ENCODE data around the gene TLE6.

The TLE6 gene

DNA sequence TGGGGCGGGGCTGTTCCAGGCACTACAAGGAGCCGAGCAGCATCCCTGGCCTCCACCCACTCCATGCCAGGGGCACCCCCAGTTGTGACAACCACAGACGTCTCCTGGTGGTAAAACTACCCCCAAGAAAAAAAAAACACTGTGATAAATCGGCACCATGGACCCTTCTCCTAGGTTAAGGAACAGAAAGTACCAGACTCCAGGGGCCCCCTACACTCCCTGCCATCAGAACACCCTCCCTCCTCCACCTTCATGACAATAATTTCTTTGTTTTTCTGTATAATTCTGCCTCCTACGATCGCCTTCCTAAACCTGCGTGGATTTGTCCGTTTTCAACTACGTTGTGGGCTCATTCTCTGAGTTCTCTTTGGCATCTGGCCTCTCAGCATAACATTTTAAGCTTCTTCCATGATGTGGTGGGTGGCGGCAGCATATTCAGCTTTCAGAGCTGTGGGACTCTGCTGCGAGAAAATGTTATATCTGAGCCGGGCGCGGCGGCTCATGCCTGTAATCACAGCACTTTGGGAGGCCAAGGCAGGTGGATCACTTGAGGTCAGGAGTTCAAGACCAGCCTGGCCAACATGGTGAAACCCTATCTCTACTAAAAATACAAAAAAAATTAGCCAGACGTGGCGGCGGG, 43.1 kb downstream of the TLE6 start:
- Histone ChIP-seq H3K4me3 (ENCODE audit: low read length) (no peak overlapping the region), H3K9ac (ENCODE audit: low read depth, low read length) (no peak overlapping the region), H3K4me2 (ENCODE audit: low read length) (no peak overlapping the region), H3K36me3 (ENCODE audit: insufficient read depth, low read length) (no peaks in the 10 kb centered on the region), H3K4me1 (ENCODE audit: control insufficient read depth, insufficient read depth, low read length) (no peaks in the 10 kb centered on the region), H3K27me3 (ENCODE audit: control insufficient read depth, insufficient read depth, low read length) (peaks cover 9% of the 10 kb centered on the region), H3K9me3 (replicated peaks; ENCODE audit: low read length) (no peaks in the 10 kb centered on the region)

DNA sequence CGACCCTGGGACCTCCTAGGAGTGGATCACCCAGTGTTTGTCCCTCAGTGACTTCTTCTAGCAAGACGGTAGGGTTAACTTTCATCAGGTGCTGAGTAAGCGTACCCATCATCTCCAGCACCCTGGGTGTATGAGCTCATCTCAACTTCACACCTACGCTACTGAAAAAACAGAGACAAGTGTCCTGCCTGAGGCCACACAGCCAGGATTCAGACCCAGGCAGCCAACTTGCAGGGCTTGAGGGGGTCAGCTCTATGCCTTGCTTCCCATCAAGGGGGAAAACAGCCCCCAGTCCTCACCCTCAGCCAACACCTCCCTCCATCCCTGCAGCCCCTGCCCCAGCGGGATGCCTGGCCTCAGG, 47.1 kb downstream of the TLE6 start:
- Histone ChIP-seq H3K36me3 (ENCODE audit: insufficient read depth, low read length) (no peaks in the 10 kb centered on the region), H3K9ac (ENCODE audit: low read depth, low read length) (no peak overlapping the region), H3K4me3 (ENCODE audit: low read length) (no peak overlapping the region), H3K27me3 (ENCODE audit: control insufficient read depth, insufficient read depth, low read length) (peaks cover 34% of the 10 kb centered on the region), H3K9me3 (replicated peaks; ENCODE audit: low read length) (no peaks in the 10 kb centered on the region), H3K4me2 (ENCODE audit: low read length) (no peak overlapping the region), H3K4me1 (ENCODE audit: control insufficient read depth, insufficient read depth, low read length) (no peaks in the 10 kb centered on the region)

DNA sequence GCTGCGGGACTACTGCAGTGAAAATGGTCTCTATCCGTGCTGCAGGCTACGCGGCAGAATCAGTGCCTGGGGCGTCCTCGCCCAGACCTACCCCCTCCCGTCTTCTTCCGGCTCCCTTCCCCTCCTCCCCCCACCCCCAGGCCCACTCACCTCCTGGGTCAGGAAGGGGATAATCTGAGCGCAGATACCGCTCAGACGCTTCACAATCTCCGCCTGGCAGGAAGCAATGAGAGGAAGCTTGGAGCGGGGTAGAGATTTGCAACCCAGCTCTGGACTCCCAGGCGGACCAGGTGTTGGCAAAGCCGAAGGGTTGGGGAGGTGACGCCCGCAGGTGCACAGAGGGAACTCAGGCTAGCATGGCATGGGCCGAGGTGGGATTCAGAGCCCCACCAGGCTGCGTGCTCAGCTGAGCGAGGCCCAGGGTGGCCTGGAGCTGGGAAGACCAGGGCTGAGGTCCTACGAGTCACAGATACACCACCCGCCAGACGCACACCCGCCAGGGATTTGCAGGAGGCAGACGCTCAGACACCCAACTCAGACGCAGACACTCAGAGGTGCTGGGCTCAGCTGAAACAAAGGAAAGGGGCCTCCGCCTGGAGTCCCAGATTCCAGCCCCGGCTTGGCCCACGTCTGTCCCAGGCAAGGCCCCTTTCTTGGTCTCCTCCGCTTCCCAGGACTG, 47.6 kb downstream of the TLE6 start:
- Histone ChIP-seq H3K4me3 (ENCODE audit: low read length) (no peak overlapping the region), H3K36me3 (ENCODE audit: insufficient read depth, low read length) (no peaks in the 10 kb centered on the region), H3K4me2 (ENCODE audit: low read length) (no peak overlapping the region), H3K9me3 (replicated peaks; ENCODE audit: low read length) (no peaks in the 10 kb centered on the region), H3K4me1 (ENCODE audit: control insufficient read depth, insufficient read depth, low read length) (no peaks in the 10 kb centered on the region), H3K27me3 (ENCODE audit: control insufficient read depth, insufficient read depth, low read length) (peaks cover 39% of the 10 kb centered on the region), H3K9ac (ENCODE audit: low read depth, low read length) (no peak overlapping the region)

DNA sequence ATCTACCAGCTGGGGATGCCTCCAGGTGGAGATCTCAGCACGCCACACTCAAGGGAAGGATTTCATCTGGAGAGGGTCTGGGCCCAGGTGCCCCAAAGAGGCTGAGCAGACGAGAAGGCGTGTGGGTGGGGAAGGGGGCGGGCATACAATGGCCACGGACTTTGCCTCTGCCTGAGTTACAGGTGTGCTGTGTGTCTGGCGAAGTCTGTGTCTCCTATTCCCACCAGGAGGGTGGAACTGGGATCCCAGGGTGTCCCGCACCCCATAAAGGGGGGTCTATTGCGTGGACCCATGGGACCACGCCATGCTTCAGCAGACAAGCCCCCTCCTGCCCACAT, 48.2 kb downstream of the TLE6 start:
- Histone ChIP-seq H3K4me3 (ENCODE audit: low read length) (no peak overlapping the region), H3K9ac (ENCODE audit: low read depth, low read length) (no peak overlapping the region), H3K36me3 (ENCODE audit: insufficient read depth, low read length) (no peaks in the 10 kb centered on the region), H3K4me1 (ENCODE audit: control insufficient read depth, insufficient read depth, low read length) (no peaks in the 10 kb centered on the region), H3K9me3 (replicated peaks; ENCODE audit: low read length) (no peaks in the 10 kb centered on the region), H3K4me2 (ENCODE audit: low read length) (no peak overlapping the region), H3K27me3 (ENCODE audit: control insufficient read depth, insufficient read depth, low read length) (peaks cover 44% of the 10 kb centered on the region)

DNA sequence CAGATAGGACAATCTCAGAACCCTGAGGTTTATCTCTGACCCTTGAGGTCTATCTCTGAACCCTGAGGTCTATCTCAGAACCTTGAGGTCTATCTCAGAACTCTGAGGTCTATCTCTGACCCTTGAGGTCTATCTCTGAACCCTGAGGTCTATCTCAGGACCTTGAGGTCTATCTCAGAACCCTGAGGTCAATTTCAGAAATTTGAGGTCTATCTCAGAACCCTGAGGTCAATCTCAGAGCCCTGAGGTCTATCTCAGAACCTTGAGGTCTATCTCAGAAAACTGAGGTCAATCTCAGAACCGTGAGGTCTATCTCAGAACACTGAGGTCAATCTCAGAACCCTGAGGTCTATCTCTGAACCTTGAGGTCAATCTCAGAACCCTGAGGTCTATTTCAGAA, 49.4 kb downstream of the TLE6 start:
- Histone ChIP-seq H3K9me3 (replicated peaks; ENCODE audit: low read length) (no peaks in the 10 kb centered on the region), H3K27me3 (ENCODE audit: control insufficient read depth, insufficient read depth, low read length) (peaks cover 55% of the 10 kb centered on the region), H3K4me1 (ENCODE audit: control insufficient read depth, insufficient read depth, low read length) (no peaks in the 10 kb centered on the region), H3K9ac (ENCODE audit: low read depth, low read length) (no peak overlapping the region), H3K4me3 (ENCODE audit: low read length) (no peak overlapping the region), H3K36me3 (ENCODE audit: insufficient read depth, low read length) (no peaks in the 10 kb centered on the region), H3K4me2 (ENCODE audit: low read length) (no peak overlapping the region)

DNA sequence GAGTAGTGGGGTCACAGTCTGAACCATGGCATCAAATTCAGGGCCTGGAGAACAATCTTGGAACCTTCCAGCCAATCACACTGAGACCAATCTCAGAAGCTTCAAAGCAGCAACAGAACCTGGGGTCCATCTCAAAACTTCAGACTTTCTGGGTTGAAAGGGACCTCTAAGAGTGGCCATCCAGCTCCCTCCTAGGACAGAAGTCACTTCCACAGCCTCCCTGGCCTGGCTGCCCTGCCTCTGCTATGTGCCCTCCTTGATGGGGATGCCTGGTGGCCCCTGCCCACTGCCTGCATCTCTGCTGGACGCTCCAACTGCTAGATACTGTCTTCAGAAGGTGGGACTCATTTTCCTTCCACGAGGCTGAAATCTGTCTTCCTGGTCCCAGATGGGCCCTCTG, 49.9 kb downstream of the TLE6 start:
- H3K36me3 ChIP-seq (ENCODE audit: insufficient read depth, low read length), result no peaks in the 10 kb centered on the region
- H3K27me3 ChIP-seq (ENCODE audit: control insufficient read depth, insufficient read depth, low read length), result peaks cover 59% of the 10 kb centered on the region
- H3K4me3 ChIP-seq (ENCODE audit: low read length), result no peak overlapping the region
- no peaks in the 10 kb centered on the region for H3K9me3 ChIP-seq (replicated peaks; ENCODE audit: low read length)
- no peak overlapping the region for H3K4me2 ChIP-seq (ENCODE audit: low read length)
- H3K9ac ChIP-seq (ENCODE audit: low read depth, low read length), result no peak overlapping the region
- H3K4me1 ChIP-seq (ENCODE audit: control insufficient read depth, insufficient read depth, low read length), result no peaks in the 10 kb centered on the region

DNA sequence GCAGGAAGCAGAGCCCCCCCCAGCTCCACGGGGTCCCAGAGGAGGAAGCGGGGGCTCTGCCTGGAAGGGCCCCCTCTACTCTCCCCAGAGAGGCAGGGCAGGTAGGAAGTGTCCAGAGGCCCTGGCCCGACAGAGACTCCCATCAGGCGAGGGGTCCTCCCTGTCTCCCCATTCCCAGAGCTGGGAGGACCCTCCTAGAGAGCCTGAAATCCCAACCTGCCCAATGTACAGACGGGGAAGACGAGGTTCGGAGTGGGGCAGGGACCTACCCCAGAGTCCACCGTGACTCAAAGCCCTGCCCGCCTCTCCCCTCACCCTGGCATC, 50.6 kb downstream of the TLE6 start:
- no peak overlapping the region for H3K4me3 ChIP-seq (ENCODE audit: low read length)
- H3K9me3 ChIP-seq (replicated peaks; ENCODE audit: low read length), result no peaks in the 10 kb centered on the region
- no peak overlapping the region for H3K9ac ChIP-seq (ENCODE audit: low read depth, low read length)
- no peaks in the 10 kb centered on the region for H3K4me1 ChIP-seq (ENCODE audit: control insufficient read depth, insufficient read depth, low read length)
- H3K4me2 ChIP-seq (ENCODE audit: low read length), result no peak overlapping the region
- no peaks in the 10 kb centered on the region for H3K36me3 ChIP-seq (ENCODE audit: insufficient read depth, low read length)
- peaks cover 65% of the 10 kb centered on the region for H3K27me3 ChIP-seq (ENCODE audit: control insufficient read depth, insufficient read depth, low read length)

DNA sequence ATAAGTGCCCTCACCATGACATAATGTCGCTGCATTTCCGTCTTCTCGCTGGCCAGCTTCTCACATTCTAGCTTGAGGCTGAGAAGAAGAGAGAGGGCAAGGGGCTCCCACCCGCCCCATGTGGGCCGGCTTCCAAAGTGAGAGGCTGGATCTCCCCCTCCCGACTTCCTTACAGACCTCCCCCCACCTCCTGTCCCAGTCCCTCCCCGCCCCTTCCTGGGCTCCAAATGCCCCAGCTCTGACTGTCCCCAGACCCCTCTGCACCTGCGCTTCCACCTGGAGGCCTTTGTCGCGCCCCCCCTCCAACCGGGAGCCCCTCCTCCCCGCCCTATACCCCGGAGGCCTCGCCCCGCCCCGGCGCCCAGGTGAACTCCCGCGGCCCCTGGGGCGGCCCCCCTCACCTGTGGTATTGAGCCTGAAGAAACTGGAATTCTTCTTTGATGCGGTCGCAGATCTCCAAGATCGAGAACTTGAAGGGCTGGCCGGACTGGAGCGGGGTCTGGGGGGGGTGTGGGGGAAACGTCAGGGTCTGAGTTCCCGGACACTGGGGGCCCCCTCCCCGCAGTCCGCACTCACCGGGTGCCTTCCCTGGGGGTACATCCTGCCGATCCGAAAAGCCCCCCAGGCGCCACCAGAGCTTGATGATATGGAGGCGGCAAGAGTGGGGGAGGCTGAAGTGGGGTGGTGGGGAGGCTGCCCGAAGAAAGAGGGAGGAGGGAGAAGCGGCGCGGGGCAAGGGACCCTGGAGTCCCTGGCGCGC, 51.1 kb downstream of the TLE6 start:
- Histone ChIP-seq H3K9me3 (replicated peaks; ENCODE audit: low read length) (no peaks in the 10 kb centered on the region), H3K27me3 (ENCODE audit: control insufficient read depth, insufficient read depth, low read length) (peaks cover 65% of the 10 kb centered on the region), H3K4me2 (ENCODE audit: low read length) (peak overlapping the region; percentile 75), H3K4me1 (ENCODE audit: control insufficient read depth, insufficient read depth, low read length) (no peaks in the 10 kb centered on the region), H3K36me3 (ENCODE audit: insufficient read depth, low read length) (no peaks in the 10 kb centered on the region), H3K9ac (ENCODE audit: low read depth, low read length) (no peak overlapping the region), H3K4me3 (ENCODE audit: low read length) (peak overlapping the region; percentile 55)

DNA sequence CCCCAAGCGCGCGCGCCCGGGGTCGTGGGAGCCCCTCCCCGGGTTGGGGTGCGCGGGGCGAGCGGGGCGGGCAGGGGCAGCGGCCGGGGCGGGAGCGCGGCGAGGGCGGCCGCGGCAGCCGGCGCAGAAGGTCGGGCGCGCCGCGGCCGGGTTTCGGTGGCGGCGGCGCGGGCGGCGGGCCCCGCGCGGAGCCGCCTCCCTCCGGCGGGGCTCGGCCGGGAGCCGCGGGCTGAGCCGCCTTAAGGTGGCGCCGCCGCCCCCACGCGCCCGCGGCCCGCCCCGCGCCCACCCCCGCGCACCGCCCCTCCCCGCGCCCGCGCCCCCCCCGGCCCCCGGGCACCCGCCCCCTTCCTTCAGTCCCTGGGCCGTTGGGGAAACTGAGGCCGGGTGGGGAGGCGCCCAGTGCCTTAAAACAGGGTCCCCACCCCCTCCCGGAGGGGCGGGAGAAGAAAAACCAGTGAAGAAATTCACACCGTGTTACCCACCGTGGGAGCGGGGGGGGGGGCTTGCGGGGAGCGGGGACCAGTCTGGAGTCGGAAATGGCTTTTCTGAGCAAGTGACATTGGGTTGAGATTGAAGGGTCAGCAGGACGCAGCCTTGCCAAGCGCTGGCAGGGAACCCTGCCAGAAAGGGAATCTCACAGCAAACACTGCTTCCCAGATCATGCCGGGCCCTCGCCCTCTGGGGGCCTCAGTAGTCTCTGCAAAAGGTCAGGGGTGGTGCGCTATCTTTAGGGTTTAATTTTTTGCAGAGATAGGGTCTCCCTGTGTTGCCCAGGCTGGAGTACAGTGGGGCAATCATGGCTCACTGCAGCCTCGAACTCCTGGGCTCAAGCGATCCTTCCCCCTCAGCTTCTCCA, 51.9 kb downstream of the TLE6 start, which contains the start of gene TLE2:
Gene TLE2, minus strand, starts transcription at position 216 of the 859 bp plus-strand sequence. CDS start 376 bp downstream, outside the sequence.
- H3K4me1 ChIP-seq (ENCODE audit: control insufficient read depth, insufficient read depth, low read length), result no peaks in the 10 kb centered on the region
- H3K9me3 ChIP-seq (replicated peaks; ENCODE audit: low read length), result no peaks in the 10 kb centered on the region
- H3K9ac ChIP-seq (ENCODE audit: low read depth, low read length), result no peak within 1 kb of the TSS
- H3K27me3 ChIP-seq (ENCODE audit: control insufficient read depth, insufficient read depth, low read length), result peaks cover 65% of the 10 kb centered on the region
- peak within 1 kb of the TSS; percentile 55 for H3K4me3 ChIP-seq (ENCODE audit: low read length)
- H3K36me3 ChIP-seq (ENCODE audit: insufficient read depth, low read length), result no peaks in the 10 kb centered on the region
- H3K4me2 ChIP-seq (ENCODE audit: low read length), result peak within 1 kb of the TSS; percentile 75

DNA sequence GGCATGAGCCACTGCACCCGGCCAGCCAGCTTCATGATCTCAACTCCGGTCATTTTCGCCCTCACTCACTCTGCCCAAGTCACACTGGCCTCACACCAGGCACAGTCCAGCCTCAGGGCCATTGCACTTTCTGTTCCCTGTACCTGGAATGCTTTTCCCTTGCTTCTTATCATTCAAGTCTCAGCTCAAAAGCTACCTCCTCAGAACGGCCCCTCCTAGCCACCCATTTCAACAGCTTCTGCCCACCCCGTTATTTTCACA, 54.2 kb downstream of the TLE6 start:
- Histone ChIP-seq H3K27me3 (ENCODE audit: control insufficient read depth, insufficient read depth, low read length) (peaks cover 50% of the 10 kb centered on the region), H3K4me3 (ENCODE audit: low read length) (no peak overlapping the region), H3K36me3 (ENCODE audit: insufficient read depth, low read length) (no peaks in the 10 kb centered on the region), H3K9ac (ENCODE audit: low read depth, low read length) (no peak overlapping the region), H3K4me2 (ENCODE audit: low read length) (no peak overlapping the region), H3K9me3 (replicated peaks; ENCODE audit: low read length) (no peaks in the 10 kb centered on the region), H3K4me1 (ENCODE audit: control insufficient read depth, insufficient read depth, low read length) (peaks cover 9% of the 10 kb centered on the region)

DNA sequence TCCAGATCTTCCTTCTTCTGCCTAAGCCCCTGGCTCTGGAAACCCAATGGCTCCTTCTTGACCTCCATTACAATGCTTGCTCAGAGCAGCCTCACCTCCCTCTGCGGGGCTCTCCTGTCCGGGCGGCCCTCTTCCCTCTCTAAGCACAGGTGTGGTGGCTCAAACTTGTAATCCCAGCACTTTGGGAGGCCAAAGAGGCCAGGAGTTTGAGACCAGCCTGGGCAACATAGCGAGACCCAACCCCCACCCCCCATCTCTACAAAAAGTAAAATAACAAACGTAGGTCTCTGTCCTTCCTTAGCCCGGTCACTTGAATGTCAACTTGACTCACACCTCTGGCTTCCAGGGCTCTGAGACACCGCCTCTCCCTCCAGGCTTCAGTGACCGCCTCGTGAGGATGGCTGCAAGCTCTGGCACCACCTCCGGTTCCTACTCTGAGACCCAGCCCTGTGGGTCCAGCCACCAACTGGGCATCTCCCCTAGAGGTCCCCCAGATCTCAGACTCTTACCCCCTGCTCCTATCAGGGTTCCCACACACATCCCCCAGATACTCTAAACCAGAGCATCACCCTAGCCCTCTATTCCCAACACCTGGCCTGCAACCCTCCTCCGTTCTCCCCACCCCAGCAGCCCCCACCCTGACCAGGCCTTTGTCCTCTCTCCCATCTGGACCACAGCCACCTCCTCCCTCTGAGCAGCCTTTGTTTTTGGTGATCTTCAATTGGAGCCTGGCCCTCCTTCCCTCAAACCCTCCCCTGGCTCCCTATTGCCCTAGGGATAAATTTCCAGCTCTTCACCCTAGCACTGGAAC, 56.4 kb downstream of the TLE6 start:
- peaks cover 32% of the 10 kb centered on the region for H3K27me3 ChIP-seq (ENCODE audit: control insufficient read depth, insufficient read depth, low read length)
- no peak overlapping the region for H3K9ac ChIP-seq (ENCODE audit: low read depth, low read length)
- H3K4me1 ChIP-seq (ENCODE audit: control insufficient read depth, insufficient read depth, low read length), result peaks cover 9% of the 10 kb centered on the region
- H3K36me3 ChIP-seq (ENCODE audit: insufficient read depth, low read length), result no peaks in the 10 kb centered on the region
- no peak overlapping the region for H3K4me2 ChIP-seq (ENCODE audit: low read length)
- no peaks in the 10 kb centered on the region for H3K9me3 ChIP-seq (replicated peaks; ENCODE audit: low read length)
- H3K4me3 ChIP-seq (ENCODE audit: low read length), result no peak overlapping the region

All from skeletal muscle satellite cell (primary cell).